Activated T-helper 1 cell treated with anti-CD3 and anti-CD28 coated beads, Interleukin-12 subunit alpha, Interleukin-12 subunit beta, Interleukin-2, Interleukin-4 antibody, amounts not matched to agents 30 ng/mL and 10 ng/mL and 1 ng/mL, durations not matched to agents 14 hours and 24 hours and 36 hours (primary cell): ENCODE measurements around the gene MADD. TPM values are rescaled to one million over a fixed set of nuclear protein-coding genes. Genes with fewer than 3 reads are reported as not detected.

Experiments used
- DNase-seq: peaks from one replicate; pipeline ENCODE4 v3.0.0; 2021; ENCODE audit warnings: low spot score
- H3K27ac Mint-ChIP-seq: one replicate; pipeline ENCODE4 v1.8.0; 2021; ENCODE audit warnings: mild to moderate bottlenecking, mixed read lengths
- H3K27me3 Mint-ChIP-seq: one replicate; pipeline ENCODE4 v1.8.0; 2022; ENCODE audit warnings: mild to moderate bottlenecking, moderate library complexity, mixed read lengths; ENCODE audit not compliant: insufficient read depth
- H3K36me3 Mint-ChIP-seq: one replicate; pipeline ENCODE4 v1.8.0; 2021; ENCODE audit warnings: low read depth, mixed read lengths
- H3K4me1 Mint-ChIP-seq: one replicate; pipeline ENCODE4 v1.8.0; 2021; ENCODE audit warnings: low read depth, mixed read lengths
- H3K4me3 Mint-ChIP-seq: one replicate; pipeline ENCODE4 v1.8.0; 2021; ENCODE audit warnings: mild to moderate bottlenecking, moderate library complexity, mixed read lengths
- H3K9me3 Mint-ChIP-seq: one replicate; pipeline ENCODE4 v1.8.0; 2021; ENCODE audit warnings: mixed read lengths
- intact Hi-C: fragments of 100-400 bp; cut with micrococcal nuclease; formaldehyde crosslinking; loops from one replicate; pipeline ENCODE4 v1.15.1; 2024
- total RNA-seq: library from RNA; stranded (reverse); gene quantifications from 2 replicates; pipeline ENCODE4 v1.2.3, GENCODE V29; 2022

MADD gene
- 75.9 and 85.2 TPM in 2 replicates for total RNA-seq

- peak within 1 kb of the TSS; percentile 87 for H3K4me3 Mint-ChIP-seq
- H3K27me3 Mint-ChIP-seq, result no peaks in the 10 kb centered on the region
- DNase-seq, result peak; percentile 84
- H3K27ac Mint-ChIP-seq, result peak within 1 kb of the TSS; percentile 92
- no peaks in the 10 kb centered on the region for H3K9me3 Mint-ChIP-seq
- H3K4me1 Mint-ChIP-seq, result peaks cover 49% of the 10 kb centered on the region
- H3K36me3 Mint-ChIP-seq, result peaks cover 9% of the 10 kb centered on the region
- intact Hi-C loops, result loop anchor here (1.0 to 5.0 kb wide), 14 partner anchors 22 to 1423 kb away; partner anchors contain the start of genes ACP2, ARHGAP1, CKAP5 and CRY2
These were observed at the start of gene MADD for GRCh38 chr11:47269829-47270305. MADD (plus strand) TSS chr11:47270133.

- Mint-ChIP-seq H3K36me3 (peaks cover 50% of the 10 kb centered on the region), H3K4me3 (peak overlapping the region; percentile 50), H3K4me1 (peaks cover 46% of the 10 kb centered on the region)
These were observed 49.5 kb upstream of the MADD start for GRCh38 chr11:47220401-47220821.

GRCh38 chr11:47222696-47223095 is 47.2 kb upstream of the MADD start:
- no peak for DNase-seq
- H3K4me1 Mint-ChIP-seq, result peaks cover 36% of the 10 kb centered on the region
- H3K27me3 Mint-ChIP-seq, result no peaks in the 10 kb centered on the region
- H3K27ac Mint-ChIP-seq, result peak overlapping the region; percentile 48
- intact Hi-C loops, result no loop called here
- H3K4me3 Mint-ChIP-seq, result no peak overlapping the region
- no peaks in the 10 kb centered on the region for H3K9me3 Mint-ChIP-seq
- peaks cover 46% of the 10 kb centered on the region for H3K36me3 Mint-ChIP-seq

More at GRCh38 chr11:47220401-47220821, 49.5 kb upstream of the MADD start:
- Mint-ChIP-seq H3K27me3 (no peaks in the 10 kb centered on the region), H3K27ac (peak overlapping the region; percentile 92), H3K9me3 (no peaks in the 10 kb centered on the region)
- intact Hi-C loops, result no loop called here
- no peak for DNase-seq

- Mint-ChIP-seq H3K9me3 (no peaks in the 10 kb centered on the region), H3K4me1 (peaks cover 27% of the 10 kb centered on the region), H3K27ac (peak overlapping the region; percentile 64), H3K36me3 (peaks cover 37% of the 10 kb centered on the region), H3K4me3 (peak overlapping the region; percentile 38), H3K27me3 (no peaks in the 10 kb centered on the region)
- intact Hi-C loops, result loop anchor here (1.0 kb wide), 3 partner anchors 9 to 44 kb away; no protein-coding TSS in a partner anchor
- no peak for DNase-seq
These were observed 44.2 kb upstream of the MADD start for GRCh38 chr11:47225552-47226400.

- intact Hi-C loops, result no loop called here
- Mint-ChIP-seq H3K9me3 (no peaks in the 10 kb centered on the region), H3K4me1 (peaks cover 33% of the 10 kb centered on the region), H3K27ac (peak overlapping the region; percentile 56), H3K36me3 (peaks cover 37% of the 10 kb centered on the region), H3K27me3 (no peaks in the 10 kb centered on the region), H3K4me3 (no peak overlapping the region)
- DNase-seq, result no peak
These were observed 40.8 kb upstream of the MADD start for GRCh38 chr11:47229161-47229560.

GRCh38 chr11:47233051-47233450 is 36.9 kb upstream of the MADD start:
- Mint-ChIP-seq H3K27me3 (no peaks in the 10 kb centered on the region), H3K27ac (no peak overlapping the region), H3K4me3 (no peak overlapping the region), H3K36me3 (peaks cover 44% of the 10 kb centered on the region), H3K4me1 (peaks cover 45% of the 10 kb centered on the region), H3K9me3 (no peaks in the 10 kb centered on the region)
- intact Hi-C loops, result no loop called here
- DNase-seq, result no peak

GRCh38 chr11:47233989-47234668 is 35.8 kb upstream of the MADD start:
- no peak for DNase-seq
- no peaks in the 10 kb centered on the region for H3K9me3 Mint-ChIP-seq
- intact Hi-C loops, result loop anchor here (1.0 to 2.0 kb wide), 2 partner anchors 9 to 35 kb away; no protein-coding TSS in a partner anchor
- peaks cover 39% of the 10 kb centered on the region for H3K36me3 Mint-ChIP-seq
- no peaks in the 10 kb centered on the region for H3K27me3 Mint-ChIP-seq
- peak overlapping the region; percentile 64 for H3K4me3 Mint-ChIP-seq
- H3K27ac Mint-ChIP-seq, result peak overlapping the region; percentile 83
- peaks cover 41% of the 10 kb centered on the region for H3K4me1 Mint-ChIP-seq

GRCh38 chr11:47234669-47235100 is 35.2 kb upstream of the MADD start:
- intact Hi-C loops, result loop anchor here (1.0 to 2.0 kb wide), 2 partner anchors 9 to 34 kb away; no protein-coding TSS in a partner anchor
- H3K4me3 Mint-ChIP-seq, result peak overlapping the region; percentile 38
- DNase-seq, result peak; percentile 41
- H3K9me3 Mint-ChIP-seq, result no peaks in the 10 kb centered on the region
- H3K27me3 Mint-ChIP-seq, result no peaks in the 10 kb centered on the region
- H3K27ac Mint-ChIP-seq, result peak overlapping the region; percentile 74
- peaks cover 37% of the 10 kb centered on the region for H3K4me1 Mint-ChIP-seq
- peaks cover 39% of the 10 kb centered on the region for H3K36me3 Mint-ChIP-seq

- no peaks in the 10 kb centered on the region for H3K27me3 Mint-ChIP-seq
- peaks cover 37% of the 10 kb centered on the region for H3K4me1 Mint-ChIP-seq
- peaks cover 43% of the 10 kb centered on the region for H3K36me3 Mint-ChIP-seq
- intact Hi-C loops, result loop anchor here (2.0 kb wide), 1 partner anchor 34 kb away; no protein-coding TSS in a partner anchor
- DNase-seq, result no peak
- H3K4me3 Mint-ChIP-seq, result peak overlapping the region; percentile 38
- peak overlapping the region; percentile 74 for H3K27ac Mint-ChIP-seq
- H3K9me3 Mint-ChIP-seq, result no peaks in the 10 kb centered on the region
These were observed 34.8 kb upstream of the MADD start for GRCh38 chr11:47235163-47235562.

GRCh38 chr11:47236482-47236881 is 33.5 kb upstream of the MADD start:
- Mint-ChIP-seq H3K27me3 (no peaks in the 10 kb centered on the region), H3K4me3 (no peak overlapping the region), H3K9me3 (no peaks in the 10 kb centered on the region), H3K4me1 (peaks cover 33% of the 10 kb centered on the region), H3K36me3 (peaks cover 48% of the 10 kb centered on the region), H3K27ac (peak overlapping the region; percentile 36)
- no peak for DNase-seq
- intact Hi-C loops, result no loop called here

GRCh38 chr11:47239852-47240251 is 30.1 kb upstream of the MADD start:
- Mint-ChIP-seq H3K4me1 (peaks cover 29% of the 10 kb centered on the region), H3K27me3 (no peaks in the 10 kb centered on the region), H3K9me3 (no peaks in the 10 kb centered on the region), H3K4me3 (no peak overlapping the region), H3K27ac (no peak overlapping the region), H3K36me3 (peaks cover 50% of the 10 kb centered on the region)
- intact Hi-C loops, result no loop called here
- no peak for DNase-seq

- no peak overlapping the region for H3K4me3 Mint-ChIP-seq
- no peaks in the 10 kb centered on the region for H3K9me3 Mint-ChIP-seq
- no peak for DNase-seq
- H3K27me3 Mint-ChIP-seq, result no peaks in the 10 kb centered on the region
- H3K36me3 Mint-ChIP-seq, result peaks cover 40% of the 10 kb centered on the region
- intact Hi-C loops, result no loop called here
- H3K4me1 Mint-ChIP-seq, result peaks cover 16% of the 10 kb centered on the region
- H3K27ac Mint-ChIP-seq, result peak overlapping the region; percentile 42
These were observed 28.1 kb upstream of the MADD start for GRCh38 chr11:47241841-47242301.
